ENCODE data around the gene C1orf56. TPM values are rescaled to one million over a fixed set of nuclear protein-coding genes. Genes with fewer than 3 reads are reported as not detected.

Gene C1orf56
- total RNA-seq, 1 donor from 2014 or later = 5.2 TPM

- no peaks in the 10 kb centered on the region for H3K36me3 ChIP-seq
- intact Hi-C loops (cut with DNase I) = no loop called here
- DNase-seq (ENCODE audit: extremely low spot score in 2 of 2) = no peak
- H3K4me1 ChIP-seq = peaks cover 11% of the 10 kb centered on the region
- H3K9me3 ChIP-seq = no peaks in the 10 kb centered on the region
- H3K4me3 ChIP-seq = no peak overlapping the region
- no peak overlapping the region for H3K27ac ChIP-seq
- H3K27me3 ChIP-seq = no peaks in the 10 kb centered on the region
- no peak for TF ChIP-seq POLR2AphosphoS5 (IDR thresholded peaks at IDR 0.05; ENCODE audit: insufficient read depth in 1 of 2, low read depth in 1 of 2)
- TF ChIP-seq CTCF (IDR thresholded peaks at IDR 0.05) = no peak
- no peak for TF ChIP-seq POLR2A (IDR thresholded peaks at IDR 0.05)
Observed at GRCh38 chr1:151065089-151065645, 17.6 kb downstream of the C1orf56 start.

GRCh38 chr1:151067185-151067584 lies 19.6 kb downstream of the C1orf56 start:
- intact Hi-C loops (cut with DNase I) = no loop called here
- no peaks in the 10 kb centered on the region for H3K27me3 ChIP-seq
- H3K9me3 ChIP-seq = no peaks in the 10 kb centered on the region
- no peak overlapping the region for H3K4me3 ChIP-seq
- no peak for DNase-seq (ENCODE audit: extremely low spot score in 2 of 2)
- H3K27ac ChIP-seq = no peak overlapping the region
- peaks cover 17% of the 10 kb centered on the region for H3K4me1 ChIP-seq
- no peaks in the 10 kb centered on the region for H3K36me3 ChIP-seq
- TF ChIP-seq POLR2A (IDR thresholded peaks at IDR 0.05) (no peak), CTCF (IDR thresholded peaks at IDR 0.05) (no peak), POLR2AphosphoS5 (IDR thresholded peaks at IDR 0.05; ENCODE audit: insufficient read depth in 1 of 2, low read depth in 1 of 2) (no peak)

DNA sequence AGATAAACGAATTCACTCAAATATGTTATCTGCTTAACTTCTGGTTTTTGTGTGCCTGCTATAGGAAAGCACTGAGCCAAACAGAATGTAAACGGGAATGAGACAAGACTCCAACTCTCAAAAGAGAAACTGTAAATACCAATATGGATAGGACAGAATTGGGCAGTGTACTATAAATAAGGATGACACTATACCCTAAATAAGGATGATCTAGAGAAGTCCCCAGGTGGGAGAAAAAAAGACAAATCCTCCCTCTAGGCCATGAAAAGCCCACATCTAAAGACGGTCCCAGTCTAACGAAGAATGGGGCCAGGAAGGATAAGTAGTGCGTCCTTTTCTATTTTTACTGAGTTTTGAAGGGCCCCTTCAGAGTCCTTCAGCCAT lies 21.5 kb downstream of the C1orf56 start:
- H3K36me3 ChIP-seq = no peaks in the 10 kb centered on the region
- peaks cover 20% of the 10 kb centered on the region for H3K4me1 ChIP-seq
- DNase-seq (ENCODE audit: extremely low spot score in 2 of 2) = no peak
- no peaks in the 10 kb centered on the region for H3K9me3 ChIP-seq
- intact Hi-C loops (cut with DNase I) = no loop called here
- no peaks in the 10 kb centered on the region for H3K27me3 ChIP-seq
- H3K4me3 ChIP-seq = no peak overlapping the region
- H3K27ac ChIP-seq = peak overlapping the region; percentile 100
- no peak for TF ChIP-seq POLR2A (IDR thresholded peaks at IDR 0.05)
- no peak for TF ChIP-seq POLR2AphosphoS5 (IDR thresholded peaks at IDR 0.05; ENCODE audit: insufficient read depth in 1 of 2, low read depth in 1 of 2)
- no peak for TF ChIP-seq CTCF (IDR thresholded peaks at IDR 0.05)

DNA sequence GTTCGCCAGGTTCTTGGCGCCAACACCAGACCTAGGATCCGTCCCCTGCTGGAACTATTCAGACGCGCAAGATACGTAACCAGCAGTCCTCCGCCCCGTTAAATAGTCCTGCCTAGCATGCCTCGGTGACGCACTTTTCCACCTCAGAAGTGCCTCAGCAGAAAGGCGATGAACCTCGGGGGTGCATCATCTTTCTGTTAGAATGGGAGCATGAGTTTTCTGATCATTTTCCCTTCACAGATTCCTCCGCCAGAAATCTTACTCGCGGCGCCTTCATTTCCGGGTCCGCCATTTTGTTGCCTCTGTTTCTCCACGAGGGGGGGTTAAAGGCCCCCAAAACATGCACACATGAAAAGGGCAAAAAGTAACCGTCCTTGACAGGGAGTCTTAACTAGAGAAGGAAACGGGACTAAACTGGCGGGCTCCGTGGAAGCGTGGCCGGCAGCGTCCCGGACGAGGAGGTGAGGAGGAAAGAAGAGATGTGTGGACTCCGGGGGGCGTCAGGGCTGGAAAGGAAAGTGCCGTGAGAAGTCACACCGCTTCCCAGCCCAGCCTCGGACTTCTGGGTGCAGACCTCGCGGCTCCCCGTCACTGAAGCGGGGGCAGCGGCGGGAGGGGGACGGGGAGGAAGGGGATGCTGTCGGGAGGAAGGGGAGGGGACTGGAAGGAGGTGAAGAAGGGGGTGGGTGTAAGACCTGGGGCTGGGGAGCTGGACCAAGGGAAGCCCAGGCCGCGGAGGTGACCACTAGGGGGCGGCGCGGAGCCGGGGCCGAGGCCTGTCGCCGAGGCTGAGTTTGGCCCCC lies 23.1 kb downstream of the C1orf56 start, which contains the start of gene GABPB2:
Gene GABPB2, plus strand, starts transcription at position 288 of the 803 bp plus-strand sequence. CDS start 17,429 bp downstream, outside the sequence.
- H3K4me3 ChIP-seq = peak within 1 kb of the TSS; percentile 94 to 97
- TF ChIP-seq POLR2A (IDR thresholded peaks at IDR 0.05) (peak in 1 of 2 donors; percentile 66), POLR2AphosphoS5 (IDR thresholded peaks at IDR 0.05; ENCODE audit: insufficient read depth in 1 of 2, low read depth in 1 of 2) (peak; percentile 86 to 96), CTCF (IDR thresholded peaks at IDR 0.05) (peak; percentile 41 to 67 (median 63))
- H3K9me3 ChIP-seq = no peaks in the 10 kb centered on the region
- intact Hi-C loops (cut with DNase I) = no loop called here
- no peaks in the 10 kb centered on the region for H3K27me3 ChIP-seq
- DNase-seq (ENCODE audit: extremely low spot score in 2 of 2) = peak in 1 of 2 donors; percentile 95
- H3K27ac ChIP-seq = peak within 1 kb of the TSS; percentile 100
- peaks cover 0 to 10% of the 10 kb centered on the region in 2 donors for H3K36me3 ChIP-seq
- H3K4me1 ChIP-seq = peaks cover 20% of the 10 kb centered on the region

DNA sequence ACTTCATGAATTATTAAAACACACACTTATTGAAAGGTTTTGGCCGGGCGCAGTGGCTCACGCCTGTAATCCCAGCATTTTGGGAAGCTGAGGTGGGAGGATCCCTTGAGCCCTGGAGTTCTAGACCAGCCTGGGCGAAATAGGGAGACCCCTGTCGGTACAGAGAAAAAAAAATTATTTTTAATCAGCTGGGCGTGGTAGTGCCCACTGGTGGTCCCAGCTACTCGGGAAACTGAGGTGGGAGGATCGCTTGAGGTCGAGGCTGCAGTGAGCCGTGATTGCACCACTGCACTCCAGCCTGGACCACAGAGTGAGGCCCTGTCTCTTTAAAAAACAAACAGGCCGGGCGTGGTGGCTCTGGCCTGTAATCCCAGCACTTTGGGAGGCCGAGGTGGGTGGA lies 24.7 kb downstream of the C1orf56 start:
- Histone ChIP-seq H3K4me1 (peaks cover 20% of the 10 kb centered on the region), H3K9me3 (no peaks in the 10 kb centered on the region), H3K27me3 (no peaks in the 10 kb centered on the region), H3K4me3 (no peak overlapping the region), H3K27ac (no peak overlapping the region), H3K36me3 (peaks cover 0 to 10% of the 10 kb centered on the region in 2 donors)
- intact Hi-C loops (cut with DNase I) = no loop called here
- TF ChIP-seq CTCF (IDR thresholded peaks at IDR 0.05) = no peak
- no peak for TF ChIP-seq POLR2AphosphoS5 (IDR thresholded peaks at IDR 0.05; ENCODE audit: insufficient read depth in 1 of 2, low read depth in 1 of 2)
- TF ChIP-seq POLR2A (IDR thresholded peaks at IDR 0.05) = no peak
- DNase-seq (ENCODE audit: extremely low spot score in 2 of 2) = no peak

Data from vagina (tissue), 2 donors.